ENCODE measurements around the gene TOR4A.

The TOR4A gene

GRCh38 chr9:137294681-137295237 is 17.2 kb downstream of the TOR4A start:
- in situ Hi-C loops (cut with MboI; ENCODE audit: low sequenced_read_pairs) = loop anchor here (5.0 kb wide), 1 partner anchor 113 kb away; no protein-coding TSS in a partner anchor
- Histone ChIP-seq H3K4me3 (peak overlapping the region; percentile 13; the same call in 1 of the 2 replicates), H3K27me3 (ENCODE audit: low read depth) (no peaks in the 10 kb centered on the region)

GRCh38 chr9:137295238-137295811 is 17.8 kb downstream of the TOR4A start:
- peaks cover 11% of the 10 kb centered on the region for H3K4me1 ChIP-seq
- DNase-seq (ENCODE audit: low spot score in 2 of 2) = peak in 1 of 2 experiments; percentile 71
- H3K27me3 ChIP-seq (ENCODE audit: low read depth) = no peaks in the 10 kb centered on the region
- H3K9me3 ChIP-seq = no peaks in the 10 kb centered on the region
- in situ Hi-C loops (cut with MboI; ENCODE audit: low sequenced_read_pairs) = no loop called here
- H3K36me3 ChIP-seq (replicated peaks) = peaks cover 6% of the 10 kb centered on the region
- peak overlapping the region; percentile 13; the same call in 1 of the 2 replicates for H3K4me3 ChIP-seq

More at GRCh38 chr9:137294681-137295237, 17.2 kb downstream of the TOR4A start:
- Histone ChIP-seq H3K9me3 (no peaks in the 10 kb centered on the region), H3K4me1 (peaks cover 11% of the 10 kb centered on the region), H3K36me3 (replicated peaks) (peaks cover 6% of the 10 kb centered on the region)
- DNase-seq (ENCODE audit: low spot score in 2 of 2) = no peak

- Histone ChIP-seq H3K4me1 (peaks cover 11% of the 10 kb centered on the region), H3K9me3 (no peaks in the 10 kb centered on the region), H3K36me3 (replicated peaks) (peaks cover 8% of the 10 kb centered on the region), H3K27me3 (ENCODE audit: low read depth) (no peaks in the 10 kb centered on the region), H3K4me3 (peak overlapping the region; percentile 21)
- in situ Hi-C loops (cut with MboI; ENCODE audit: low sequenced_read_pairs) = no loop called here
- DNase-seq (ENCODE audit: low spot score in 2 of 2) = no peak
These were observed 18.5 kb downstream of the TOR4A start for GRCh38 chr9:137295849-137296669.

- Histone ChIP-seq H3K27me3 (ENCODE audit: low read depth) (no peaks in the 10 kb centered on the region), H3K4me3 (peak overlapping the region; percentile 21), H3K9me3 (no peaks in the 10 kb centered on the region), H3K36me3 (replicated peaks) (peaks cover 8% of the 10 kb centered on the region), H3K4me1 (peaks cover 11% of the 10 kb centered on the region)
- in situ Hi-C loops (cut with MboI; ENCODE audit: low sequenced_read_pairs) = no loop called here
- no peak for DNase-seq (ENCODE audit: low spot score in 2 of 2)
These were observed 19.4 kb downstream of the TOR4A start for GRCh38 chr9:137296670-137297664.

- no peak for DNase-seq (ENCODE audit: low spot score in 2 of 2)
- Histone ChIP-seq H3K4me1 (peaks cover 15% of the 10 kb centered on the region), H3K9me3 (no peaks in the 10 kb centered on the region), H3K27me3 (ENCODE audit: low read depth) (no peaks in the 10 kb centered on the region), H3K4me3 (no peak overlapping the region), H3K36me3 (replicated peaks) (peaks cover 8% of the 10 kb centered on the region)
- in situ Hi-C loops (cut with MboI; ENCODE audit: low sequenced_read_pairs) = no loop called here
These were observed 20.4 kb downstream of the TOR4A start for GRCh38 chr9:137297966-137298365.

GRCh38 chr9:137298401-137299202 is 21.1 kb downstream of the TOR4A start:
- no peak for DNase-seq (ENCODE audit: low spot score in 2 of 2)
- H3K27me3 ChIP-seq (ENCODE audit: low read depth) = no peaks in the 10 kb centered on the region
- H3K9me3 ChIP-seq = no peaks in the 10 kb centered on the region
- in situ Hi-C loops (cut with MboI; ENCODE audit: low sequenced_read_pairs) = no loop called here
- peaks cover 18% of the 10 kb centered on the region for H3K4me1 ChIP-seq
- H3K36me3 ChIP-seq (replicated peaks) = peaks cover 8% of the 10 kb centered on the region
- peak overlapping the region; percentile 74 for H3K4me3 ChIP-seq

- Histone ChIP-seq H3K9me3 (no peaks in the 10 kb centered on the region), H3K4me1 (peaks cover 18% of the 10 kb centered on the region), H3K4me3 (peak overlapping the region; percentile 74), H3K36me3 (replicated peaks) (peaks cover 8% of the 10 kb centered on the region), H3K27me3 (ENCODE audit: low read depth) (no peaks in the 10 kb centered on the region)
- peak in 1 of 2 experiments; percentile 56 for DNase-seq (ENCODE audit: low spot score in 2 of 2)
- in situ Hi-C loops (cut with MboI; ENCODE audit: low sequenced_read_pairs) = no loop called here
These were observed 21.7 kb downstream of the TOR4A start for GRCh38 chr9:137299203-137299565.

GRCh38 chr9:137299938-137300337 is 22.4 kb downstream of the TOR4A start:
- H3K9me3 ChIP-seq = no peaks in the 10 kb centered on the region
- peak; percentile 88 for DNase-seq (ENCODE audit: low spot score in 2 of 2)
- in situ Hi-C loops (cut with MboI; ENCODE audit: low sequenced_read_pairs) = no loop called here
- H3K4me1 ChIP-seq = peaks cover 18% of the 10 kb centered on the region
- H3K27me3 ChIP-seq (ENCODE audit: low read depth) = no peaks in the 10 kb centered on the region
- H3K36me3 ChIP-seq (replicated peaks) = peaks cover 8% of the 10 kb centered on the region
- H3K4me3 ChIP-seq = peak overlapping the region; percentile 74

GRCh38 chr9:137300567-137301080 is 23.1 kb downstream of the TOR4A start:
- H3K9me3 ChIP-seq = no peaks in the 10 kb centered on the region
- DNase-seq (ENCODE audit: low spot score in 2 of 2) = peak; percentile 76 to 87
- H3K27me3 ChIP-seq (ENCODE audit: low read depth) = no peaks in the 10 kb centered on the region
- in situ Hi-C loops (cut with MboI; ENCODE audit: low sequenced_read_pairs) = no loop called here
- H3K4me3 ChIP-seq = peak overlapping the region; percentile 74
- H3K36me3 ChIP-seq (replicated peaks) = peaks cover 8% of the 10 kb centered on the region
- peaks cover 18% of the 10 kb centered on the region for H3K4me1 ChIP-seq

- H3K9me3 ChIP-seq = no peaks in the 10 kb centered on the region
- H3K36me3 ChIP-seq (replicated peaks) = peaks cover 8% of the 10 kb centered on the region
- H3K4me1 ChIP-seq = peaks cover 18% of the 10 kb centered on the region
- peak overlapping the region; percentile 74 for H3K4me3 ChIP-seq
- in situ Hi-C loops (cut with MboI; ENCODE audit: low sequenced_read_pairs) = no loop called here
- no peaks in the 10 kb centered on the region for H3K27me3 ChIP-seq (ENCODE audit: low read depth)
- peak; percentile 28 to 70 for DNase-seq (ENCODE audit: low spot score in 2 of 2)
These were observed 23.8 kb downstream of the TOR4A start for GRCh38 chr9:137301081-137301947.

- Histone ChIP-seq H3K4me3 (peak within 1 kb of the TSS; percentile 74), H3K4me1 (peaks cover 18% of the 10 kb centered on the region), H3K27me3 (ENCODE audit: low read depth) (no peaks in the 10 kb centered on the region), H3K36me3 (replicated peaks) (peaks cover 8% of the 10 kb centered on the region), H3K9me3 (no peaks in the 10 kb centered on the region)
- in situ Hi-C loops (cut with MboI; ENCODE audit: low sequenced_read_pairs) = no loop called here
- peak; percentile 76 to 93 for DNase-seq (ENCODE audit: low spot score in 2 of 2)
These were observed 24.6 kb downstream of the TOR4A start, which contains the start of gene NRARP for GRCh38 chr9:137302118-137302448. Gene NRARP (minus strand): TSS chr9:137302271. CDS start chr9:137301928, 343 bp downstream.

Measured in HAP-1 (cell line).